ENCODE measurements around the gene MT1M. TPM values are rescaled to one million over a fixed set of nuclear protein-coding genes. Genes with fewer than 3 reads are reported as not detected.

The MT1M gene
- total RNA-seq, 1 experiment from 2014 or later: not detected

DNA sequence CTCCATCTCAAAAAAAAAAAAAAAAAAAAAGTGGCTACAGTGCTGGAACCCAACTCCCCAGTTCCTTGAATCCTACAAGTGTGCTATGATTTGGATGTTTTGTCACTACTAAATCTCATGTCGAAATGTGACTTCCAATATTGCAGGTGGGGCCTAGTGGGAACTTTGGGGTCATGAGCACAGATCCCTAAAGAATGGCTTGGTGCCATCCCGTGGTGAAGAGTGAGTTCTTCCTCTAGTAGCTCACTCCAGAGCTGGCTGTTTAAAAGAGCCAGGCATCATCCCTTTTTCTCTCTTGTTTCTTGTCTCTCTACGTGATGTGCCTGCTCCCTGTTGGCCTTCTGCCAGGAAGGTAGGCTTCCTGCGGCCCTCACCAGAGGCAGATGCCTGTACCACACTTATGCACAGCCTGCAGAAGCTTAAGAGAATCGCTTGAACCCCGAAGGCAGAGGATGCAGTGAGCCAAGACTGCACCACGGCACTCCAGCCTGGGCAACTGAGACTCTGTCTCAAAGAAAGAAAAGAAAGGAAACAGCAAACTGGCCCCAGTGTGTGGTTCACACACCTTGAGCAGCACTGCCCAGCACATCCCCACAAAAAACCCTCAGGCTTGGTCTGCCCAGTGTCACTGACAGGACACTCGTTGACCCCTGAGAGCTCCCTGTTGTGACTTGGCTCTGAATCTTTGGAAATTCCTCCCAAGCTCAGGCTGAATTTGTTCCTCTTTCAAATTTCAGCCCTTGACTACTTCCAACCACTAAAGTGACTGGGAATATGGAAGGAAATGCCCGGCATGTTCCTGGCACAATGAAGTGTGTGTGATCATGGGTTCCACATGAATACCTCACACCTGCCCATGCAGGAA lies 3.7 kb upstream of the MT1M start:
- no peak for DNase-seq (ENCODE audit: low spot score)

DNA sequence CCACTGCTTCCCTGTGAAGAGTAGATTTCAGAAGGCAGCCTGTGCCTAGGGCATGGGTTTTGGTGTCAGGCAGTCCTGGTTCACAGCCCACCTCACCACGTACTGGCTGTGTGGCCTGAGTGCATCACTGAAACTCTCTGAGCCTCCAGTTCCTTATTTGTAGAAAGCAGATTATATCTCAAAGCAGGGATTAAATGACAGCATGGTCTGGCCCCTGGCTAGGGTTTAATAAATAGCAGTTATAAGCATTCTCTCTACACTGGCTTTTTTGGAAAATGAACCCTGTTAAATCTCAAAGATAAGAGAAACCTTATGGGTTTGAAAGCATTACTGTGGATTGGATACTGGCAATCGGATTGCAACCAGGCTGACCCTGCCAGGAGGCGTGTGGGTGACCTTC lies 2.9 kb upstream of the MT1M start:
- DNase-seq (ENCODE audit: low spot score): no peak

DNA sequence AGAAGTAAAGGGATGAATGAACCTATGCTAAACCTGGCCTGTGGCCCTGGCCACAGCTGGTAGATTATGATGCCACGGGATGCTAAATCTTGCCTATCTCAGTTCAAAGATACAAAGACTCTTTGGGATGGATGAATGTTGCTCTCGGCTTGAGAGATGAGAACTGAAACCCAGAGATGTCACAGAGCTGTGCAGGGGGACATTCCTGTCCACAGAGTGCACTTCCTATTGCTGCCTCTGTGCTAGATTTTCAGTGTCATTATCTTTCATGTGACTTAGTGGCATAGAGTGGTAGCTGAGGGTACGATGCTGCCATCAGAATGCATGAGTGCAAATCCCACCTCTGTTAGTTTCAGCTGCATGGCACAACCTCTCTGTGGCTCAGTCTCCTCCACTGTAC lies 2.3 kb upstream of the MT1M start:
- no peak for DNase-seq (ENCODE audit: low spot score)

DNA sequence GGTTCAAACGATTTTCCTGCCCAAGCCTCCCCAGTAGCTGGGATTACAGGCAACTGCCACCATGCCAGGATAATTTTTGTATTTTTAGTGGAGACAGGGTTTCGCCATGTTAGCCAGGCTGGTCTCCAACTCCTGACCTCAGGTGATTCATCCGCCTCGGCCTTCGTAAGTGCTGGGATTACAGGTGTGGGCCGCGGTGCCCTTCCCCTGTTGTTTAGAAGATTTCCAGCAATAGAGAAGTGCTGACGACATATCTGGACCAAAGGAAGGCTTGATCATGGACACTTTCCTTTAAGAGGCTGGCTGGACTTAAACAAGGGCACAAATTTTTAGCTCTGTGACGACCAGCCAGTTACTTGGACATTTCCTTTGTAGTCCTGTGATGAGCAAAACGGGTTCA lies 1.3 kb upstream of the MT1M start:
- DNase-seq (ENCODE audit: low spot score): no peak

DNA sequence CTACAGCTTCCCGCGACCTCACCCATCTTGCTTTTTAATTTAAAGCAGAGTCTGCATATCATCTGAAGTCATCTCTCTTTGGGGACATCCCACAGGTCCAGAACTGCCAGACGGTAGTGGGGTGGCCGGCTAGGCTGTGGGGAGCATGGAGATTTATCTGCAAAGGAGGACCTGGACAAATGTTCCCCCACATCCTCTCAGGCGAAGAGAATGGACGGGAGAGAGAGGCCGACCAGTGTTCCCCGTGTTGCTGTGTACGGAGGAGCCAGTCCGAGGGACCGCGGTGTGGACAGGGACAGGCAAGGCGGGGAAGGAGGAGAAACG lies 665 bp upstream of the MT1M start:
- no peak for DNase-seq (ENCODE audit: low spot score)

DNA sequence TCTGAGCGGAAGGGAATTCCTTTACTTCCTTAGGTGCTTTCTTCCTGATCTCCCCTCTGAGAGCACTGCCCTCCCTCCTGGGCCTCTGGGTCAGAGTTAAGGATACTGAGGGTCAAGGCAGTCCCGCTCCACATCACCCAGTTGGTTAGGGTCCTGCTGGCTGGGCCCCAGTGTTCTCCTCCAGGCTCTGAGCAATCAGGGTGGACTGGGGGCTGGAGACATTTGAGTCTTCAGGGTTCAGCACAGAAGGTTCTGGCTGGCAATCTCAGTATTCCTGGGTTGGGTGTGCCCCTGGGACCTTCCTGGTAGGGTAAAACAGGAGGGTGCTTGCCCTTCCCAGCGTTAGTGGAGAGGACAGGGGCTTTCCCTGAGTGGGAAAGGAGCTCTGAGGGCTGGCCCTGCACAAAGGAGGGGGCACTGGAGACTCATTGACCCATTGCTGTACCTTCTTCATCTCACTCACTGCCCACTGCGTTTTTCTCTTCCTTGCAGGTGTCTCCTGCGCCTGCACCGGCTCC lies 448 bp downstream of the MT1M start:
- DNase-seq (ENCODE audit: low spot score): no peak

DNA sequence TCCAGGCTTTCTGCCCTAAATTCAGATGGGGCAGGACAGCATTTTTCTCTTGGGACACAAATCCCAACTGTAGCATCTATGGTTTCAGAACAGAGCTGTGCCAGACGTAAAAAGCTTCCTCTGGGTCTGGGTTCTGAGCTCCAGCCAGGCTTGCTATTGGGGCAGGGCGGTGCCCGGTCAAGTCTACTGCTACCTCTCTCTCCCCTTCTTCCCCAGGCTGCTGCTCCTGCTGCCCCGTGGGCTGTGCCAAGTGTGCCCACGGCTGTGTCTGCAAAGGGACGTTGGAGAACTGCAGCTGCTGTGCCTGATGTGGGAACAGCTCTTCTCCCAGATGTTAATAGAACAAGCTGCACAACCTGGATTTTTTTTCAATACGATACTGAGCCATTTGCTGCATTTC lies 1.1 kb downstream of the MT1M start:
- no peak for DNase-seq (ENCODE audit: low spot score)

DNA sequence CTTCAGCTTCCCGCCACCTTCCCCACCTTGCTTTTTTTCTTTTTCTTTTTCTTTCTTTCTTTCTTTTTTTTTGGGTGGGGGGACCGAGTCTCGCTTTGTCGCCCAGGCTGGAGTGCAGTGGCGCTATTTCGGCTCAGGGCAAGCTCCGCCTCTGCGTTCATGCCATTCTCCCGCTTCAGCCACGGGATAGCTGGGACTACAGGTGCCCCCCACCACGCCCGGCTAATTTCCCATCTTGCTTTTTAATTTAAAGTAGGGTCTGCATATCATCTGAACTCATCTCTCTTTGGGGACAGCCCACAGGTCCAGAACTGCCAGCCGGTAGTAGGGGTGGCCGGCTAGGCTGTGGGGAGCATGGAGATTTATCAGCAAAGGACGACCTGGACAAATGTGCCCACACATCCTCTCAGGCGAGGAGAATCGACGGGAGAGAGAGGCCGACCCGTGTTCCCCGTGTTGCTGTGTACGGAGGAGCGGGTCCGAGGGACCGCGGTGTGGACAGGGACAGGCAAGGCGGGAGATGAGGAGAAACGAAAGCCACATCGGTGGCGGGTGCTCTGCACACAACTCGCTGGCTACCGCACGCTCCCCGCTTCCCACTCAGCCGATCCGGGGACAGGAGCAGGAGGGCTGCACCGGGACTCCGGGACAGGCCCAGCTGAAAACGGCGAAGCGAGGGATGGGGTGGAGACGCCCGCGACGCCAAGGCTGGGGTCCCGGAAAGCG lies 2.4 kb downstream of the MT1M start:
- DNase-seq (ENCODE audit: low spot score): no peak

DNA sequence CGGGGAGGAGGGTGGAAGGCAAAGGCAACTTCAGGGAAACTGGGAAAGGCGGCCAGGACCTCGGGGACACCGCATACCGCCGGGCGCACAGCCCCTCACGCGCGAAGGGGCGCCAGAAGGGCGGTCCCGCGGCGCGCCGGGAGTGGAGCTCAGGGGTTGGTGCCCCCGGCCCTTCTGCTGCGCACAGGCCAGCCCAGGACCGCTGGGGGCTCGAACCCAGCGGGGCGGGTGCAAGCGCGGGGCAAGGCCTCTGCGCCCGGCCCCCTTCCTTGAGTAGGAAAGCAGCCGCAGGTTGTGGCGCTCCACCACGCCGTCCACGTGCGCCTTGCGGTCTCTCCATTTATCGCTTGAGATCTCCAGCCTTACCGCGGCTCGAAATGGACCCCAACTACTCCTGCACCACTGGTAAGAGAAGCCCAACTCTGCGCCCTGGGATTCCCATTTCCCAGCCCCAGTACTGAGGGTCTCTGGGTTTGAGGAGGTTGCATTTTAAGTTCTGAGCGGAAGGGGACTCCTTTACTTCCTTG lies 3.0 kb downstream of the MT1M start:
- no peak for DNase-seq (ENCODE audit: low spot score)

DNA sequence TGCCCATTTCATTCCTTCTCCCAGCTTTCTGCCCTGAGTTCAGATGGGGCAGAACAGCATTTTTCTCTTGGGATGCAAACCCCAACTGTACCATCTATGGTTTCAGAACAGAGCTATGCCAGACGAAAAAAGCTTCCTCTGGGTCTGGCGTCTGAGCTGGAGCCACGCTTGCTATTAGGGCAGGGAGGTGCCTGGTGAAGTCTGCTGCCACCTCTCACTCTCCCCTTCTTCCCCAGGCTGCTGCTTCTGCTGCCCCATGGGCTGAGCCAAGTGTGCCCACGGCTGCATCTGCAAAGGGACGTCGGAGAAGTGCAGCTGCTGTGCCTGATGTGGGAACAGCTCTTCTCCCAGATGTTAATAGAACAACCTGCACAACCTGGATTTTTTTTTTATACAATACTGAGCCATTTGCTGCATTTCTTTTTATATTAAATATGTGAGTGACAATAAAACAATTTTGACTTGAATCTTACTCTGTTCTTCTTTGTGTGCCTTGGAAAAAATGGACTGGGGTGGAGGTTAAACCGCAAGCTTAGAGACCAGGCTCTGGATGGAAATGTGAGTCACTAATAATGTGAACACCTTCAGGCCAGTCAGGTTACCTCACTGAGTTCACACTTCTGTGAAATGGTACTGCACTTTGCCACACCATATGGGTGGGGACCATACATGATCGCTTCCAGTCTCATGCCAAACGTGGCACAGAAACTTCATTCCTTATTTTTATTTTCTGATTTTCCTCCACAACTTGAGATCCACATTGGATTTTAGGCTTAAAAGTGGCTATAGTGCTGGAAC lies 4.4 kb downstream of the MT1M start:
- no peak for DNase-seq (ENCODE audit: low spot score)

DNA sequence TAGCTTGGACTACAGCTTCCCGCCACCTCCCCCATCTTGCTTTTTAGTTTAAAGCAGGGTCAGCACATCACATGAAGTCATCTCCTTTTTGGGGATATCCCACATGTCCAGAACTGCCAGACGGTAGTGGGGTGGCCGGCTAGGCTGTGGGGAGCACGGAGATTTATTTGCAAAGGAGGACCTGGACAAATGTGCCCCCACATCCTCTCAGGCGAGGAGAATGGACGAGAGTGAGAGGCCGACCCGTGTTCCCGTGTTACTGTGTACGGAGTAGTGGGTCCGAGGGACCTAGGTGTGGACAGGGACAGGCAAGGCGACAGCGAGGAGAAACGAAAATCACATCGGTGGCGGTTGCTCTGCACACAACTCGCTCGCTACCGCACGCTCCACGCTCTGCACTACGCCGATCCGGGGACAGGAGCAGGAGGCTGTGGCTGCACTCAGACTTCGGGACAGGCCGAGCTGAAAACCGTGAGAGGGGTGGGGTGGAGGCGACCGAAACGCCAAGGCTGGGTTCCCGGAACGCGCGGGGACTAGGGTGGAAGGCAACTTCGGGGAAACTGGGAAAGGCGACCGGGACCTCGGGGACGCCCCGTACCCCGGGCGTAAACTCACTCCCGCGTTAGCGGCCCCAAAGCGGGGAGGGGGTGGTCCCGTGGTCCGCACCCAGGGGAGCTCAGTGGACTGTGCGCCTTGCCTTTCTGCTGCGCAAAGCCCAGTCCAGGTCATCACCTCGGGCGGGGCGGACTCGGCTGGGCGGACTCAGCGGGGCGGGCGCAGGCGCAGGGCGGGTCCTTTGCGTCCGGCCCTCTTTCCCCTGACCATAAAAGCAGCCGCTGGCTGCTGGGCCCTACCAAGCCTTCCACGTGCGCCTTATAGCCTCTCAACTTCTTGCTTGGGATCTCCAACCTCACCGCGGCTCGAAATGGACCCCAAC lies 5.6 kb downstream of the MT1M start, which contains the start of gene MT1A:
Gene MT1A (plus strand): TSS at position 853 of the 937 bp plus-strand sequence. CDS start 73 bp downstream, at position 926.
- peak; percentile 36 for DNase-seq (ENCODE audit: low spot score)

DNA sequence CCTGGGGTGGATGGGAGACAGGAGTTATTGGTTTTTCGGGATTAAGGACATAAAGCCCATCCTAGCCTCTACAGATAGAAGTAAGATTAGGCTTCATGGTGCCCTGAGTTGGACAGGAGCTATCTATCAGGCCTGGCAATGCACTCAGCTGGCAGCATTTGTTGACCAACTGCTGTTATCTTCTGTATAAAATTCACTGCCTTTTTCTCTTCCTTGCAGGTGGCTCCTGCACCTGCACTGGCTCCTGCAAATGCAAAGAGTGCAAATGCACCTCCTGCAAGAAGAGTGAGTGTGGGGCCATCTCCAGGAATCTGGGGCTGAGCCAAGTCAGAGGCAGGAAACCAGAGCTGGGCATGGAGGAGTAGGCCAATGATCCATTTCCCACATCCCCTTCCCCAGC lies 6.6 kb downstream of the MT1M start:
- no peak for DNase-seq (ENCODE audit: low spot score)

DNA sequence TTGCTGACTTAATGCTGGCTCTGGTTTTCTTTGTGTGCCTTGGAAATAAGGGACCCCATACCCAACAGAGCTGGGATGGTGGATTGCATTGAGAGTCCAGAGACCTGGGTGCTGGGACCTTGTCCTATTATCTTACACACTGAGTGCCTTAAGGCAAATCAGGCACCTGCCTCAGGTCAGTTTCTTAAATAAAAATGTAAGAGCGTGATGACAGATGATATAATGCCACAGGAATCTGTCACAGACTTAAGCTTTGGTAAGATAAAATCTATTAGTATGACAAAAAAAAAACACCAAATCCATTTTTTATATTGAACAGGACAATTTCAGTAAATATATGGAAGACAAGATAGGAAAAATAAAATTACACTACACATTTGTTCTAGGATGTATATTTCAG lies 7.6 kb downstream of the MT1M start:
- DNase-seq (ENCODE audit: low spot score): no peak

DNA sequence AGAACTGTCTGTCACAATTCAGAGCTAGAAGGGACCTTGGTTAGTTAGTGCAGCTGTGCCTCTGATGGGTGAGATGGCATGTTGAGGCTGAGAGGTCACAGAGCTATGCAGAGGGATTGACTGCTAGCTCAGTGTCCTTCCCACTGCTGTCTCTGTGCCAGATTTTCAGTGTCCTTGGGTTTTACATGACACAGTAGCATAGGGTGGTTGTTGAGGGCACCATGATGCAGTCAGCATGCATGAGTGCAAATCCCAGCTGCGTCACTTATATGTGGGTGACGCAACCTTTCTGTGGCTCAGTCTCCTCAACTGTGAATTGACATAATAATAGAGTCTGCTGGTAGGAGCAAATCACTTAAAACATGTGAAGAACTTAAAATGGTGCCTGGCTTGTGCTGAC lies 8.7 kb downstream of the MT1M start:
- no peak for DNase-seq (ENCODE audit: low spot score)

DNA sequence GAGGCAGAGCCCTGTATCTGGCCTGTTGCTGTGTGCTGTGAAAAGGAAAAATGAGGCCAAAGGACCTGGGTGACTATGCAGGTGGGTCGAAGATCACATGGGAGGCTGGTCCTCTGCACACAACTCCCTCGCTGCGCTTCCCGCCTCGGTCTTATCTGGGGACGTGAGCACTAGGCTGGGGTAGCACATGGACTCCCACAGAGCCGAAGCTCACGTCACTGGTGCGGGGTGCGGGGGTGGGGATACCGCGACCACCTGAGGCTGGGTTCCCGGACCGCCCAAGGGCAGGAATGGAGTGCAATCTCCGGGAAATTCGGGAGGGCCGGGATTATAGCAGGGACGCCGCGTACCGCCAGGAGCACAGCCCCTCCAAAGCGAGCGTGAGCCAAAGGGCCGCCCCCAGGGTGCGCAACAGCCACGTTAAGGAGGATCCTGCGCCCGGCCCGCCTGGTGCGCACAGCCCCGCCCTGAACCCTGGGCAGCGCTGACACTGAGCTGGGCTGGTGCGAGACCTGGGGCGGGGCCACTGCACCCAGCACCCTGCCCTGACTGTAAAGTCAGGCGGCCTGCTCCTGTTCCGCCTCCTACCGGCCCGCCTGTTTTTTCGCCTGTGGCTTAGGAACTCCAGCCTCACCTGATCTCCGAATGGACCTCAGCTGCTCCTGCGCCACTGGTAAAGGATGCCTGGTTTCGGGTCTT lies 10.8 kb downstream of the MT1M start:
- peak; percentile 78 for DNase-seq (ENCODE audit: low spot score)

DNA sequence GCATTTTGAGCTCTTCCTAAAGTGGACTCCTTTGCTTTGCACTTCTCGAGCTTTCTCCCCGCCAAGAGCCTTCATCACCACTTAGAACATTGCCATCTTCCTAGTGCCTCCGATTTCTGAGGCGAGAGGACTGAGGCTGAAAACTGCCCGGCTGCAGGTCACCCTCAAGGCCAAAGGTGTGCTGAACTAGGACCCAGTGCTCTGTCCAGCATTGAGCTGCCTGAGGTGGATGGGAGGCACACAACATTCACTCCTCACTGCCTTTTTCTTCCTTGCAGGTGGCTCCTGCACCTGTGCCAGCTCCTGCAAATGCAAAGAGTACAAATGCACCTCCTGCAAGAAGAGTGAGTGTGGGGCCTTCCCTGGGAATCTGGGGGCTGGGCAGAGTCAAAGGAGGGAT lies 11.4 kb downstream of the MT1M start:
- no peak for DNase-seq (ENCODE audit: low spot score)

DNA sequence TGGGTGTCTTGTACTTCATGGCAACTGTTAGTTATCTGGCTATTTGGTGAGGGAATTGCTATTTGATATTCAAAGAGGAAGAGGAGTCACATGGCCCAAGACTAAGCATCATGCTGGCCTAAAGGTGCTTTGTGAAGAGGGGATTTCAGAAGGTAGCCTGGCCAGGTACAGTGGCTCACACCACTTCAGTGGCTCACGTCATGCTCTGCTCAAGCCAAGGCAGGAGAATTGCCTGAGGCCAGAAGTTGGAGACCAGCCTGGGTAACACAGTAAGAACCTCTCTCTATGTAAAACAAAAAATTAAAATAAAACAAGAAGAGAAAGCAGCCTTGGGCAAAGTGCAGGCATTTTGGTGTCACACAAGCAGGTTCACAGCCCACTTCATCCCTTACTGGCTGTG lies 12.9 kb downstream of the MT1M start:
- no peak for DNase-seq (ENCODE audit: low spot score)

DNA sequence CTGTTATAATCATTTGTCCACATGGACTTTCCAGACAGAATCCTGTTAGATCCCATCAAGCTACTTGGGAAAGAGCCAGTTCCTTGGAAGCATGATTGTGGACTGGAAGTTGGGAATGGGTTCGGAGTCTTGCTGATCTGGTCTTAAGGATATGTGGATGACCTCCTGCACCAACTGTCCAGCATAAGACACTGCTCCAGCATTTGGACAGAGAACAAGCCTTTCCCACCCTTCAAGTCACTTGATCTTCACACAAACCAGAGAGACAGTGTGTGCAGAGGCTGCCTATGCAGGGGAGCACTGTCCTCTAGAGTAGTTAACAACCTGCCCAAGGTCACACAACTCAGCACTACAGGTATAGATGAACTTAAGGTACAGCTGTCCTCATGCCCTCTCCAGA lies 13.4 kb downstream of the MT1M start:
- DNase-seq (ENCODE audit: low spot score): no peak

DNA sequence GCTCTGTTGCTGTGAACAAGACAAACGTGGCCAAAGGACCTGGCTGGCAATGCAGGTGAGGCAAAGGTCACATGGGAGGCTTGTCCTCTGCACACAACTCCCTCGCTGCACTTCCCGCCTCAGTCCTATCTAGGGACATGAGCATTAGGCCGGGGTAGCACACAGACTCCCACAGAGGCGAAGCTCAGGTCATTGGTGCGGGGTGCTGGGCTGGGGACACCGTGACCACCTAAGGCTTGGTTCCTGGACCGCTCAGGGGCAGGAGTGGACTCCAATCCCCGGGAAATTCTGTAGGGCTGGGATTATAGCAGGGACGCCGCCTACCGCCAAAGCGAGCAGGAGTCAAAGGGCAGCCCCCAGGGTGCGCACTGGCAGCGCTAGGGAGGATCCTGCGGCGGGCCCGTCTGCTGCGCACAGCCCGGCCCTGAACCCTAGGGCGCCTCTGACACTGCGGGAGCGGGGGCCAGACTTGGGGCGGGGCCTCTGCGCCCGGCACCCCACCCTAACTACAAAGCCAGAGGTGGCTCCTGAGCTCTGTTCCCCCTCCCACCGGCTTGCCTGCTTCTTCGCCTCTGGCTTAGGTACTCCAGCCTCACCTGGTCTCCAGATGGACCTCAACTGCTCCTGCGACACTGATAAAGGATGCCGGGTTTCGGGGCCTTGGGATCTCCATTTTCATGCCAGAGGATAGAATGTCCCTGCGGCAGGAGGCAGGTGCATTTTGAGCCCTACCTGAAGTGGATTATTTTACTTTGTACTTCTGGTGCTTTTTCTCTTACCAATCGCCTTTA lies 15.4 kb downstream of the MT1M start:
- DNase-seq (ENCODE audit: low spot score): no peak
